CD4-positive, alpha-beta T cell treated with Interleukin-4 for 4 hours (primary cell): Measurements from ENCODE around the gene FYB1.
A peak's percentile ranks its signal among the peaks of the same experiment; 100 is the strongest.
"Not testable (repeated sequence)": the region's sequence is repeated elsewhere in the genome, so short reads cannot be mapped to it uniquely, and the experiment has no call there.

ENCODE experiments used
- DNase-seq: peaks from one replicate; pipeline ENCODE4 v3.0.0-alpha.2; 2020

Gene FYB1

GRCh38 chr5:39225405-39226099 is 6.2 kb upstream of the FYB1 start:
- no peak for DNase-seq

GRCh38 chr5:39224196-39224761 is 4.9 kb upstream of the FYB1 start:
- DNase-seq: no peak

- DNase-seq: no peak
Measured at GRCh38 chr5:39223565-39224156, 4.3 kb upstream of the FYB1 start.

- DNase-seq: not testable (repeated sequence)
Measured at GRCh38 chr5:39221671-39222070, 2.3 kb upstream of the FYB1 start.

- DNase-seq: no peak
Measured at GRCh38 chr5:39220280-39221030, 1.1 kb upstream of the FYB1 start.

GRCh38 chr5:39218482-39219402 is 621 bp downstream of the FYB1 start:
- no peak for DNase-seq

GRCh38 chr5:39217365-39218281 is 1.7 kb downstream of the FYB1 start:
- peak; percentile 89 for DNase-seq

GRCh38 chr5:39216631-39217030 is 2.7 kb downstream of the FYB1 start:
- DNase-seq: no peak

- no peak for DNase-seq
Measured at GRCh38 chr5:39215857-39216256, 3.5 kb downstream of the FYB1 start.

GRCh38 chr5:39214912-39215709 is 4.3 kb downstream of the FYB1 start:
- DNase-seq: peak; percentile 84

- peak; percentile 73 for DNase-seq
Measured at GRCh38 chr5:39213447-39214207, 5.7 kb downstream of the FYB1 start.

GRCh38 chr5:39211773-39212172 is 7.6 kb downstream of the FYB1 start:
- DNase-seq: peak; percentile 75

- DNase-seq: peak; percentile 92
Measured at GRCh38 chr5:39209924-39210323, 9.4 kb downstream of the FYB1 start.

- DNase-seq: no peak
Measured at GRCh38 chr5:39208471-39208870, 10.9 kb downstream of the FYB1 start.

GRCh38 chr5:39207345-39208045 is 11.9 kb downstream of the FYB1 start:
- no peak for DNase-seq

GRCh38 chr5:39206630-39207321 is 12.6 kb downstream of the FYB1 start:
- no peak for DNase-seq

- DNase-seq: no peak
Measured at GRCh38 chr5:39205550-39205949, 13.8 kb downstream of the FYB1 start.

- DNase-seq: no peak
Measured at GRCh38 chr5:39203951-39204350, 15.4 kb downstream of the FYB1 start.
